BJ (cell line): ENCODE measurements around the gene IVL. TPM values are rescaled to one million over a fixed set of nuclear protein-coding genes. Genes with fewer than 3 reads are reported as not detected.

ENCODE experiments used
- CTCF ChIA-PET: fragments of 350-600 bp; formaldehyde crosslinking; extraction: SDS; loops from one replicate; lab custom pipeline; 2021; ENCODE audit warnings: antibody characterized with exemption, inconsistent platforms; lab: Yijun Ruan, JAX
- POLR2A ChIA-PET: fragments of 300-600 bp; sonication (Branson Sonifier 250); formaldehyde crosslinking; extraction: SDS; loops from one replicate; lab custom pipeline; 2021; ENCODE audit warnings: antibody characterized with exemption; lab: Charles Lee
- DNase-seq: peaks from one replicate; pipeline ENCODE4 v3.0.0-alpha.2; 2011; ENCODE audit warnings: low read depth
- H3K27me3 ChIP-seq: 2 replicates; pipeline ENCODE4 v1.6.0; 2011; ENCODE audit warnings: low read length; ENCODE audit not compliant: control insufficient read depth, insufficient read depth
- H3K36me3 ChIP-seq: 2 replicates; pipeline ENCODE4 v1.5.1; 2011; ENCODE audit warnings: low read length; ENCODE audit not compliant: control insufficient read depth, insufficient read depth
- H3K4me3 ChIP-seq: 2 replicates; pipeline ENCODE4 v1.5.1; 2011; ENCODE audit warnings: low read depth, mild to moderate bottlenecking, control low read depth, low read length
- polyA plus RNA-seq: library from polyadenylated mRNA; depleted of rRNA; stranded (reverse); fragments of >200 nt; gene quantifications from 2 replicates; pipeline ENCODE4 v1.2.3, GENCODE V29; 2011
- TF ChIP-seq, protein P1 (sequence below): IDR thresholded peaks from 2 replicates; pipeline ENCODE4 v1.5.1; 2011; ENCODE audit warnings: low read depth, mild to moderate bottlenecking, control low read depth, inconsistent platforms, low read length, moderate library complexity; ENCODE audit not compliant: insufficient read depth

The IVL gene
- polyA plus RNA-seq, 1 experiment, result 0.05 TPM

DNA sequence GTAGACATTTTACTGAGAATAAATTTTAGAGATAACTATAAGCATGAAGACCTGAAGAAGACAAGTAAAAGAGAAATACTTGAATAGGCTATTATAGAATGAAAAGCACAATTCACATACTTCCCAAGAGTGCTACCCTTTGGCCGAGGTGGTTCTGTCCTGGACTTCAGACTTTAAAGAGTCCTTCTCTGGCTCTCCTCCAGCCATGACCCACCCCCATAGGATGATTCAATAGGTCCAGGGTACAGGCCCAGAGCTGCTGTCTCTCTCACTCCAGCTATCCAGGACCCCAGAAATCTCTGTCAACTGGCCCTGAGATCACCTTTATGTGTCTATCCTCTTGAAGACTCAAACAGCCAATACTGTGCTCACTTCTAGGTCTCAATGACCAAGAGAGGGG is 31.5 kb upstream of the IVL start:
- Histone ChIP-seq H3K27me3 (no peaks in the 10 kb centered on the region), H3K4me3 (no peak overlapping the region), H3K36me3 (no peaks in the 10 kb centered on the region)
- ChIA-PET POLR2A (no interaction called here), CTCF (interaction anchor here (2.2 kb wide), 1 partner anchor 50 kb away, joined by 16 read pairs; no protein-coding TSS in a partner anchor)
- no peak for DNase-seq
- TF ChIP-seq, protein P1, sequence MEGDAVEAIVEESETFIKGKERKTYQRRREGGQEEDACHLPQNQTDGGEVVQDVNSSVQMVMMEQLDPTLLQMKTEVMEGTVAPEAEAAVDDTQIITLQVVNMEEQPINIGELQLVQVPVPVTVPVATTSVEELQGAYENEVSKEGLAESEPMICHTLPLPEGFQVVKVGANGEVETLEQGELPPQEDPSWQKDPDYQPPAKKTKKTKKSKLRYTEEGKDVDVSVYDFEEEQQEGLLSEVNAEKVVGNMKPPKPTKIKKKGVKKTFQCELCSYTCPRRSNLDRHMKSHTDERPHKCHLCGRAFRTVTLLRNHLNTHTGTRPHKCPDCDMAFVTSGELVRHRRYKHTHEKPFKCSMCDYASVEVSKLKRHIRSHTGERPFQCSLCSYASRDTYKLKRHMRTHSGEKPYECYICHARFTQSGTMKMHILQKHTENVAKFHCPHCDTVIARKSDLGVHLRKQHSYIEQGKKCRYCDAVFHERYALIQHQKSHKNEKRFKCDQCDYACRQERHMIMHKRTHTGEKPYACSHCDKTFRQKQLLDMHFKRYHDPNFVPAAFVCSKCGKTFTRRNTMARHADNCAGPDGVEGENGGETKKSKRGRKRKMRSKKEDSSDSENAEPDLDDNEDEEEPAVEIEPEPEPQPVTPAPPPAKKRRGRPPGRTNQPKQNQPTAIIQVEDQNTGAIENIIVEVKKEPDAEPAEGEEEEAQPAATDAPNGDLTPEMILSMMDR, result no peak

GRCh38 chr1:152878042-152878441 is 30.3 kb upstream of the IVL start, which contains the start of gene SMCP:
TSS of gene SMCP (plus strand) at chr1:152878322. CDS start at chr1:152884423, 6,101 bp downstream.
- TF ChIP-seq, protein P1, result no peak
- Histone ChIP-seq H3K27me3 (no peaks in the 10 kb centered on the region), H3K4me3 (no peak within 1 kb of the TSS), H3K36me3 (no peaks in the 10 kb centered on the region)
- no peak for DNase-seq
- CTCF ChIA-PET, result interaction anchor here (0.6 to 3.6 kb wide), 2 partner anchors 48 to 589 kb away, joined by 3 to 16 read pairs; no protein-coding TSS in a partner anchor
- POLR2A ChIA-PET, result no interaction called here

DNA sequence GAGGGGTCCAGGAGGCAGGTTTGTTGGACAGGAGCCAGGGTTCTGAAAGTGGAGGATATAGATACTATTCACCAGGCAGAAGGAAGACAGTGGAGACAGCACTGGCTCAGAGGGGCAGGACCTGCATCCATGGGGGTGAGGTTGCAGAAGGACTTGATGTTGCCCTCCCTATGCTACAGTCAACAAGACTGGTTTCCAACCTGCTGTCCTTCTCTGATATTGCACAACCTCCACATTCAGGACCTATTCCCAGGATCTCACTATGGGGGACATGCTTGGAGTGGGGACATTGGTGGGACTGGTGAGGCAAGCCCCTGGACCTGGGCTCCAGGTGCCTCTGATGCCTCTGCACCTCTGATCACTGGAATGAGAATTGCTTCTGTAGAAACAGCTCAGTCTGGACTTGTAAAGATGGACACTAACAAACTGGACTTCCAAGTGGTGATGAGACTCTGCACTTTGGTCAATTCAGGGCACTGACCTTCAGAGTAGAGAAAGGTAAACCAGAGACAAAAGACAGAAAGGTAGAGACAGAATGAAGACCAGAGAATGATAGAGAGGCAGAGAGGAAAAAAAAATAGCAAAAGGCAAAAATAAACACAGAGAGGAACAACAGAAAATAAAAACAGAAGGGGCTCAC is 28.7 kb upstream of the IVL start:
- TF ChIP-seq, protein P1, result no peak
- DNase-seq, result no peak
- Histone ChIP-seq H3K27me3 (no peaks in the 10 kb centered on the region), H3K4me3 (no peak overlapping the region), H3K36me3 (no peaks in the 10 kb centered on the region)
- CTCF ChIA-PET, result interaction anchor here (1.2 to 3.6 kb wide), 2 partner anchors 9 to 47 kb away, joined by 4 to 16 read pairs; no protein-coding TSS in a partner anchor
- POLR2A ChIA-PET, result no interaction called here

GRCh38 chr1:152880316-152880715 is 28.0 kb upstream of the IVL start:
- H3K36me3 ChIP-seq, result no peaks in the 10 kb centered on the region
- TF ChIP-seq, protein P1, result no peak
- no peak for DNase-seq
- no peak overlapping the region for H3K4me3 ChIP-seq
- ChIA-PET POLR2A (no interaction called here), CTCF (interaction anchor here (1.2 to 3.6 kb wide), 2 partner anchors 9 to 46 kb away, joined by 4 to 16 read pairs; no protein-coding TSS in a partner anchor)
- no peaks in the 10 kb centered on the region for H3K27me3 ChIP-seq

- H3K4me3 ChIP-seq, result no peak overlapping the region
- CTCF ChIA-PET, result no interaction called here
- H3K36me3 ChIP-seq, result no peaks in the 10 kb centered on the region
- TF ChIP-seq, protein P1, result no peak
- no peaks in the 10 kb centered on the region for H3K27me3 ChIP-seq
- DNase-seq, result no peak
- POLR2A ChIA-PET, result no interaction called here
Measured at GRCh38 chr1:152880907-152881306, 27.4 kb upstream of the IVL start.
